IPS-NIHi7 (cell line): ENCODE results near the gene HIP1R.

Source experiments
- DNase-seq: peaks from one replicate; pipeline ENCODE4 v3.0.0; 2012; ENCODE audit warnings: mixed read lengths; ENCODE audit errors: extremely low spot score

HIP1R gene

GRCh38 chr12:122834104-122834920 lies 945 bp upstream of the HIP1R start:
- peak; percentile 73 for DNase-seq

- DNase-seq, result peak; percentile 63
These were observed 431 bp downstream of the HIP1R start for GRCh38 chr12:122835750-122836026.

GRCh38 chr12:122836027-122836921 lies 1.0 kb downstream of the HIP1R start:
- DNase-seq, result no peak

- no peak for DNase-seq
These were observed 2.3 kb downstream of the HIP1R start for GRCh38 chr12:122837306-122838265.

- DNase-seq, result no peak
These were observed 3.6 kb downstream of the HIP1R start for GRCh38 chr12:122838841-122839240.

- DNase-seq, result no peak
These were observed 4.8 kb downstream of the HIP1R start for GRCh38 chr12:122839907-122840554.

- no peak for DNase-seq
These were observed 5.6 kb downstream of the HIP1R start for GRCh38 chr12:122840580-122841513.

- no peak for DNase-seq
These were observed 6.5 kb downstream of the HIP1R start for GRCh38 chr12:122841544-122842321.

- no peak for DNase-seq
These were observed 7.5 kb downstream of the HIP1R start for GRCh38 chr12:122842505-122843405.

GRCh38 chr12:122843455-122843854 lies 8.2 kb downstream of the HIP1R start:
- DNase-seq, result no peak

GRCh38 chr12:122844366-122844971 lies 9.2 kb downstream of the HIP1R start:
- no peak for DNase-seq

- no peak for DNase-seq
These were observed 10.0 kb downstream of the HIP1R start for GRCh38 chr12:122845041-122845864.

- no peak for DNase-seq
These were observed 10.8 kb downstream of the HIP1R start for GRCh38 chr12:122845865-122846621.

GRCh38 chr12:122846622-122847515 lies 11.6 kb downstream of the HIP1R start:
- DNase-seq, result no peak

- DNase-seq, result no peak
These were observed 12.2 kb downstream of the HIP1R start for GRCh38 chr12:122847516-122847836.
